Esophagus muscularis mucosa (tissue), 4 donors: ENCODE measurements around the gene VWA5B1.

ENCODE experiments used
- EP300 ChIP-seq: sonication (generic); formaldehyde crosslinking; IDR thresholded peaks from one replicate; pipeline ENCODE4 v1.6.1; 2017; ENCODE audit warnings: antibody characterized with exemption
- POLR2A ChIP-seq: fragments of 450-650 bp; IDR thresholded peaks from one replicate; pipeline ENCODE4 v1.6.1; 2017; ENCODE audit warnings: antibody characterized with exemption, moderate library complexity, mild to moderate bottlenecking, low read depth
- POLR2AphosphoS5 ChIP-seq, 2 donors: sonication (generic); formaldehyde crosslinking; IDR thresholded peaks; one replicate each; pipeline ENCODE4 v1.6.1; 2017; ENCODE audit warnings: antibody characterized with exemption in 2 of 2
- TF ChIP-seq, protein P1 (sequence below), 3 experiments: fragments of 200-600 bp in 2 of 3; fragments of 450-650 bp in 1 of 3; sonication (generic) in 2 of 3; IDR thresholded peaks; one replicate each; pipeline ENCODE4 v1.5.1; 2017 to 2019; ENCODE audit warnings: antibody characterized with exemption in 3 of 3, mild to moderate bottlenecking in 2 of 3, moderate library complexity in 1 of 3

- TF ChIP-seq POLR2A (no peak), EP300 (no peak), POLR2AphosphoS5 (IDR thresholded peaks at IDR 0.05) (no peak)
- TF ChIP-seq, protein P1, sequence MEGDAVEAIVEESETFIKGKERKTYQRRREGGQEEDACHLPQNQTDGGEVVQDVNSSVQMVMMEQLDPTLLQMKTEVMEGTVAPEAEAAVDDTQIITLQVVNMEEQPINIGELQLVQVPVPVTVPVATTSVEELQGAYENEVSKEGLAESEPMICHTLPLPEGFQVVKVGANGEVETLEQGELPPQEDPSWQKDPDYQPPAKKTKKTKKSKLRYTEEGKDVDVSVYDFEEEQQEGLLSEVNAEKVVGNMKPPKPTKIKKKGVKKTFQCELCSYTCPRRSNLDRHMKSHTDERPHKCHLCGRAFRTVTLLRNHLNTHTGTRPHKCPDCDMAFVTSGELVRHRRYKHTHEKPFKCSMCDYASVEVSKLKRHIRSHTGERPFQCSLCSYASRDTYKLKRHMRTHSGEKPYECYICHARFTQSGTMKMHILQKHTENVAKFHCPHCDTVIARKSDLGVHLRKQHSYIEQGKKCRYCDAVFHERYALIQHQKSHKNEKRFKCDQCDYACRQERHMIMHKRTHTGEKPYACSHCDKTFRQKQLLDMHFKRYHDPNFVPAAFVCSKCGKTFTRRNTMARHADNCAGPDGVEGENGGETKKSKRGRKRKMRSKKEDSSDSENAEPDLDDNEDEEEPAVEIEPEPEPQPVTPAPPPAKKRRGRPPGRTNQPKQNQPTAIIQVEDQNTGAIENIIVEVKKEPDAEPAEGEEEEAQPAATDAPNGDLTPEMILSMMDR (IDR thresholded peaks at IDR 0.05), result no peak
Observed at GRCh38 chr1:20279509-20279908, 11.2 kb upstream of the VWA5B1 start.
